SK-N-SH (cell line): Measurements from ENCODE around the gene VMP1.

ENCODE experiments used
- CTCF ChIP-seq: fragments of 200-600 bp; sonication (generic); IDR thresholded peaks from 2 replicates; pipeline ENCODE4 v1.6.1; 2017; ENCODE audit warnings: antibody characterized with exemption, mild to moderate bottlenecking, moderate library complexity
- GABPA ChIP-seq: IDR thresholded peaks from 2 replicates; pipeline ENCODE4 v1.4.0; 2012; ENCODE audit warnings: low read depth, mild to moderate bottlenecking
- POLR2AphosphoS5 ChIP-seq: IDR thresholded peaks from 2 replicates; pipeline ENCODE4 v1.6.1; 2012; ENCODE audit warnings: low read depth, low read length
- RAD21 ChIP-seq: IDR thresholded peaks from 2 replicates; pipeline ENCODE4 v1.6.1; 2012; ENCODE audit warnings: mild to moderate bottlenecking, low read length
- YY1 ChIP-seq: IDR thresholded peaks from 2 replicates; pipeline ENCODE4 v1.4.0; 2012; ENCODE audit warnings: low read depth, mild to moderate bottlenecking

GRCh38 chr17:59678918-59679317, 28.5 kb upstream of the VMP1 start:
- TF ChIP-seq YY1 (no peak), CTCF (no peak), POLR2AphosphoS5 (no peak), RAD21 (no peak), GABPA (no peak)
